ENCODE results near the gene GABRE. TPM values are rescaled to one million over a fixed set of nuclear protein-coding genes. Genes with fewer than 3 reads are reported as not detected.

The GABRE gene
- total and polyA plus RNA-seq, 2 donors (not counting 3 experiments of a cell fraction or from before 2014, with no cell fraction given), result 6.1 to 33.4 TPM

DNA sequence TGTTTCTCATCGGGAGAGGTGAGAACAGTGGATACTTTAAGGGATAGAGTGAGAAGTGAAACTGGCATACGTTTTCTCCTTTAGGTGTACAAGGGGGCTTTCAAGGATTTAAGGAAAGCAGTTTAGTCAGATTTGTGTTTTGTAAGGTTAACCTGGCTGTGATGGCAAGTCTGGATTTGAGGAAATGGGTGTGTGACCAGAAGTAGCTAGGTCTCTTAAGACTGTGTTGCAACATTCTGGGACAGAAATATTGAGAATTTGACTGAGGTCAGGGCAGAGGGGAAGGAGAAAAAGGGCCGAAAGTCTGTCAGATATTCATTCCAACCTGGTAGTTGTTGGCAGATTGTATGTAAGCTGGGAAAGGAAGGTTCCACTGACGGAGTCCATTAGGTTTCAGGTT, 10.4 kb upstream of the GABRE start:
- H3K36me3 ChIP-seq (ENCODE audit: control insufficient read depth in 2 of 2, extremely low read depth in 1 of 2, insufficient read depth in 2 of 2, low read length in 2 of 2), result no peaks in the 10 kb centered on the region
- FAIRE-seq, result no peak
- CTCF ChIA-PET, result interaction anchor here (1.2 to 1.5 kb wide), 2 partner anchors 154 to 159 kb away, joined by 3 to 7 read pairs; no protein-coding TSS in a partner anchor
- no peak for DNase-seq (ENCODE audit: low read depth, low spot score)
- H2AFZ ChIP-seq (ENCODE audit: low read depth, low read length), result peak overlapping the region; percentile 46
- peaks cover 56% of the 10 kb centered on the region for H3K4me1 ChIP-seq (ENCODE audit: control insufficient read depth, extremely low read depth, insufficient read depth, low read length)
- dilution Hi-C loops (cut with MboI; ENCODE audit: extremely low pct_ligation_motif_present, low sequenced_read_pairs), result no loop called here
- TF ChIP-seq POLR2A (IDR thresholded peaks at IDR 0.05; ENCODE audit: low read depth, low read length) (no peak), JUN (IDR thresholded peaks at IDR 0.05; ENCODE audit: borderline replicate concordance, insufficient read depth, insufficient read length, low read depth) (no peak), GATA2 (IDR thresholded peaks at IDR 0.05; ENCODE audit: insufficient read depth, insufficient read length, low read depth, low read length) (no peak), MYC (IDR thresholded peaks at IDR 0.05; ENCODE audit: low read depth, low read length) (no peak), POLR2AphosphoS5 (IDR thresholded peaks at IDR 0.05; ENCODE audit: insufficient read depth, low read depth, low read length) (no peak), EZH2 (IDR thresholded peaks at IDR 0.05; ENCODE audit: borderline replicate concordance, low read depth, low read length, severe bottlenecking) (no peak), FOS (IDR thresholded peaks at IDR 0.05; ENCODE audit: borderline replicate concordance, insufficient read depth, low read length) (no peak)
- TF ChIP-seq, protein P1, sequence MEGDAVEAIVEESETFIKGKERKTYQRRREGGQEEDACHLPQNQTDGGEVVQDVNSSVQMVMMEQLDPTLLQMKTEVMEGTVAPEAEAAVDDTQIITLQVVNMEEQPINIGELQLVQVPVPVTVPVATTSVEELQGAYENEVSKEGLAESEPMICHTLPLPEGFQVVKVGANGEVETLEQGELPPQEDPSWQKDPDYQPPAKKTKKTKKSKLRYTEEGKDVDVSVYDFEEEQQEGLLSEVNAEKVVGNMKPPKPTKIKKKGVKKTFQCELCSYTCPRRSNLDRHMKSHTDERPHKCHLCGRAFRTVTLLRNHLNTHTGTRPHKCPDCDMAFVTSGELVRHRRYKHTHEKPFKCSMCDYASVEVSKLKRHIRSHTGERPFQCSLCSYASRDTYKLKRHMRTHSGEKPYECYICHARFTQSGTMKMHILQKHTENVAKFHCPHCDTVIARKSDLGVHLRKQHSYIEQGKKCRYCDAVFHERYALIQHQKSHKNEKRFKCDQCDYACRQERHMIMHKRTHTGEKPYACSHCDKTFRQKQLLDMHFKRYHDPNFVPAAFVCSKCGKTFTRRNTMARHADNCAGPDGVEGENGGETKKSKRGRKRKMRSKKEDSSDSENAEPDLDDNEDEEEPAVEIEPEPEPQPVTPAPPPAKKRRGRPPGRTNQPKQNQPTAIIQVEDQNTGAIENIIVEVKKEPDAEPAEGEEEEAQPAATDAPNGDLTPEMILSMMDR (IDR thresholded peaks at IDR 0.05; ENCODE audit: extremely low read depth in 1 of 2, insufficient read depth in 1 of 2, low read depth in 1 of 2, low read length in 2 of 2), result no peak
- TF ChIP-seq, protein P2, sequence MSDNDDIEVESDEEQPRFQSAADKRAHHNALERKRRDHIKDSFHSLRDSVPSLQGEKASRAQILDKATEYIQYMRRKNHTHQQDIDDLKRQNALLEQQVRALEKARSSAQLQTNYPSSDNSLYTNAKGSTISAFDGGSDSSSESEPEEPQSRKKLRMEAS (IDR thresholded peaks at IDR 0.05; ENCODE audit: insufficient read depth, insufficient read length), result no peak
- no peaks in the 10 kb centered on the region for H3K9me3 ChIP-seq (replicated peaks; ENCODE audit: control insufficient read depth, insufficient read depth, low read length)
- no peaks in the 10 kb centered on the region for H3K27me3 ChIP-seq (ENCODE audit: control insufficient read depth in 2 of 2, insufficient read depth in 2 of 2, low read length in 2 of 2)
- no peak overlapping the region for H3K4me3 ChIP-seq (replicated peaks in 1 of 3; ENCODE audit: insufficient read depth in 1 of 3, low read depth in 1 of 3, low read length in 3 of 3)
- POLR2A ChIA-PET, result interaction anchor here (2.4 kb wide), 1 partner anchor 11 kb away, joined by 10 read pairs; the partner anchor contains the start of gene GABRE
- H3K9me1 ChIP-seq (replicated peaks; ENCODE audit: control insufficient read depth, extremely low read depth, insufficient read depth, low read length), result no peaks in the 10 kb centered on the region
- peak overlapping the region; percentile 77 for H3K4me2 ChIP-seq (ENCODE audit: insufficient read depth, low read length)
- intact Hi-C loops (cut with micrococcal nuclease), result loop anchor here (1.0 to 2.0 kb wide), 4 partner anchors 11 to 154 kb away; partner anchors contain the start of gene GABRE
- BruUV-seq (replicated peaks), result no TSS peak
- no peaks in the 10 kb centered on the region for H3K79me2 ChIP-seq (ENCODE audit: control insufficient read depth, insufficient read depth, low read length)
- H4K20me1 ChIP-seq (replicated peaks; ENCODE audit: control insufficient read depth, extremely low read depth, insufficient read depth, low read length), result no peaks in the 10 kb centered on the region
- peak overlapping the region; percentile 99 for H3K27ac ChIP-seq (ENCODE audit: insufficient read depth, low read depth, low read length)
- H3K9ac ChIP-seq (replicated peaks; ENCODE audit: extremely low read depth, insufficient read depth, low read length), result peak overlapping the region; percentile 89
